ENCODE data around the gene DLGAP1. TPM values are rescaled to one million over a fixed set of nuclear protein-coding genes. Genes with fewer than 3 reads are reported as not detected.
A peak's percentile ranks its signal among the peaks of the same experiment; 100 is the strongest.

The DLGAP1 gene
- total and polyA plus RNA-seq, 2 of the 8 experiments (the other 6 are each of a cell fraction or from before 2014, with no cell fraction given), result 11.8 to 16.9 TPM

DNA sequence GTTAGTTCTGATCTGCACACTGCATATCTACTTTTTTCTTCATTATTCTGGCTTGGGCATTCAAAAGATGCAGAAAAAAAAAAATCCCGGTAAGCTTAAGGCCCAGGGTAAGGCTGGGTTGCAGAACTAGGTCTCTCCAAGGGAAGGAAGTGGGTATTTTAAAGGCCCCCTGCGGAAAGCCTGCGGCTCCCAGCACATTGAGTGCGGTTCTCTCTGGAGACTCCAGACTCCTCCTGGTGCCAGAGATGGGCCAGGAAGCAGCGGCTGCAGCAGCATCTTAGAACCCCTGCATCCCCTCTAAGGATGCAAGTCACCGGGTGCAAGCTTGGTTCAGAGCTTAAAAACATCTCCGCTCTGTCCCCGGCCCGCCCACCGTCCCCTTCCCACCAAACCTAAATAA is 955.6 kb downstream of the DLGAP1 start:
- H2BK12ac ChIP-seq (ENCODE audit: low read depth, low read length), result no peak overlapping the region
- no peaks in the 10 kb centered on the region for H3K9me3 ChIP-seq (ENCODE audit: insufficient read depth in 2 of 2, low read depth in 1 of 2, low read length in 1 of 2)
- WGBS, 2 experiments (ENCODE audit: extremely low coverage in 1 of 2, insufficient coverage in 1 of 2, insufficient read length in 1 of 2, insufficient replicate concordance in 2 of 2, low coverage in 1 of 2, low lambda C conversion rate in 2 of 2, missing lambda C conversion rate in 1 of 2), result 40% methylated on average over 10 of the region's 10 CpGs; no CpG with 5 or more reads in 1 of the 2 experiments
- H3K4me2 ChIP-seq (ENCODE audit: insufficient read depth in 1 of 2, low read depth in 2 of 2, low read length in 2 of 2), result peak overlapping the region; percentile 69 to 78
- H3K14ac ChIP-seq (ENCODE audit: insufficient read length), result no peak overlapping the region
- no peak overlapping the region for H4K91ac ChIP-seq (replicated peaks; ENCODE audit: insufficient read length, low read length)
- no peaks in the 10 kb centered on the region for H3K79me2 ChIP-seq (ENCODE audit: control insufficient read depth in 1 of 2, insufficient read depth in 2 of 2, low read length in 2 of 2)
- no peak overlapping the region for H4K8ac ChIP-seq (ENCODE audit: extremely low read depth, insufficient read depth, low read length)
- H3K4ac ChIP-seq (replicated peaks; ENCODE audit: insufficient read length, low read depth, low read length), result no peak overlapping the region
- no peak overlapping the region for H2BK20ac ChIP-seq (ENCODE audit: low read length)
- H2AK5ac ChIP-seq (ENCODE audit: low read depth, low read length), result no peak overlapping the region
- H2BK15ac ChIP-seq (ENCODE audit: low read length), result no peak overlapping the region
- no peak overlapping the region for H3K56ac ChIP-seq (replicated peaks; ENCODE audit: insufficient read length, low read depth, low read length)
- no peaks in the 10 kb centered on the region for H3K79me1 ChIP-seq (ENCODE audit: low read depth, low read length)
- FAIRE-seq (no peak), DNase-seq (ENCODE audit: low read depth in 1 of 2, low spot score in 2 of 2) (peak in 1 of 2 experiments; percentile 59)
- H2BK120ac ChIP-seq (replicated peaks; ENCODE audit: low read depth, low read length), result peak overlapping the region; percentile 86
- H3K36me3 ChIP-seq (ENCODE audit: control insufficient read depth in 2 of 4, insufficient read depth in 4 of 4, low read length in 3 of 4), result no peaks in the 10 kb centered on the region
- H3K4me1 ChIP-seq (replicated peaks in 1 of 4; ENCODE audit: control insufficient read depth in 3 of 4, insufficient read depth in 4 of 4, low read length in 3 of 4), result peaks cover 0 to 11% (median 4%) of the 10 kb centered on the region in 4 experiments; a peak in 6 of 7 replicates
- H2BK5ac ChIP-seq (ENCODE audit: low read depth, low read length), result no peak overlapping the region
- H3K23me2 ChIP-seq (ENCODE audit: low read depth, low read length), result peaks cover 5% of the 10 kb centered on the region
- ChIA-PET CTCF (ENCODE audit: partially characterized antibody) (interaction anchor here (0.6 to 3.6 kb wide), 11 partner anchors 9 to 202 kb away, joined by 3 to 9 read pairs (median 7); no protein-coding TSS in a partner anchor), POLR2A (ENCODE audit: partially characterized antibody) (interaction anchor here (0.6 to 3.0 kb wide), 12 partner anchors 9 to 167 kb away, joined by 3 to 12 read pairs (median 5); no protein-coding TSS in a partner anchor)
- no peaks in the 10 kb centered on the region for H4K20me1 ChIP-seq (replicated peaks in 1 of 2; ENCODE audit: control insufficient read depth in 1 of 2, insufficient read depth in 2 of 2, low read length in 2 of 2)
- H3K4me3 ChIP-seq (ENCODE audit: extremely low read depth in 1 of 4, insufficient read depth in 2 of 4, low read depth in 3 of 4, low read length in 4 of 4), result peak overlapping the region; percentile 32 to 60 (median 37); a peak in 7 of 8 replicates
- H3K9ac ChIP-seq (replicated peaks in 1 of 4; ENCODE audit: extremely low read depth in 1 of 4, low read depth in 3 of 4, low read length in 3 of 4), result peak overlapping the region in 2 of 4 experiments; percentile 3 to 12; a peak in 2 of 7 replicates
- H4K5ac ChIP-seq (ENCODE audit: insufficient read length, low read depth, low read length), result no peak overlapping the region
- no peak overlapping the region for H2AFZ ChIP-seq (ENCODE audit: low read length)
- no peak overlapping the region; the same call in 1 of the 2 replicates for H3K18ac ChIP-seq (ENCODE audit: extremely low read depth, low read length)
- H3K23ac ChIP-seq (ENCODE audit: insufficient read length), result no peak overlapping the region
- no peak overlapping the region for H3K27ac ChIP-seq (ENCODE audit: low read depth, low read length)
- no peaks in the 10 kb centered on the region; a peak in 3 of 7 replicates for H3K27me3 ChIP-seq (replicated peaks in 1 of 4; ENCODE audit: control insufficient read depth in 3 of 4, extremely low read depth in 1 of 4, insufficient read depth in 3 of 4, low read length in 3 of 4)
- peak; percentile 17 to 27; a peak in 2 of 4 replicates for TF ChIP-seq RAD21 (IDR thresholded peaks at IDR 0.05 in 1 of 2, conservative IDR thresholded peaks at IDR 0.05 in 1 of 2; ENCODE audit: low read depth in 2 of 2, low read length in 2 of 2)
- no peak for TF ChIP-seq SP2 (IDR thresholded peaks at IDR 0.05; ENCODE audit: low read length)
- TF ChIP-seq CTBP2 (IDR thresholded peaks at IDR 0.05; ENCODE audit: borderline replicate concordance, insufficient read depth, insufficient read length, low read length), result no peak
- TF ChIP-seq, protein P1, sequence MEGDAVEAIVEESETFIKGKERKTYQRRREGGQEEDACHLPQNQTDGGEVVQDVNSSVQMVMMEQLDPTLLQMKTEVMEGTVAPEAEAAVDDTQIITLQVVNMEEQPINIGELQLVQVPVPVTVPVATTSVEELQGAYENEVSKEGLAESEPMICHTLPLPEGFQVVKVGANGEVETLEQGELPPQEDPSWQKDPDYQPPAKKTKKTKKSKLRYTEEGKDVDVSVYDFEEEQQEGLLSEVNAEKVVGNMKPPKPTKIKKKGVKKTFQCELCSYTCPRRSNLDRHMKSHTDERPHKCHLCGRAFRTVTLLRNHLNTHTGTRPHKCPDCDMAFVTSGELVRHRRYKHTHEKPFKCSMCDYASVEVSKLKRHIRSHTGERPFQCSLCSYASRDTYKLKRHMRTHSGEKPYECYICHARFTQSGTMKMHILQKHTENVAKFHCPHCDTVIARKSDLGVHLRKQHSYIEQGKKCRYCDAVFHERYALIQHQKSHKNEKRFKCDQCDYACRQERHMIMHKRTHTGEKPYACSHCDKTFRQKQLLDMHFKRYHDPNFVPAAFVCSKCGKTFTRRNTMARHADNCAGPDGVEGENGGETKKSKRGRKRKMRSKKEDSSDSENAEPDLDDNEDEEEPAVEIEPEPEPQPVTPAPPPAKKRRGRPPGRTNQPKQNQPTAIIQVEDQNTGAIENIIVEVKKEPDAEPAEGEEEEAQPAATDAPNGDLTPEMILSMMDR (IDR thresholded peaks at IDR 0.05; ENCODE audit: control extremely low read depth in 1 of 3, insufficient read depth in 1 of 3, low read depth in 1 of 3, low read length in 3 of 3), result peak in 1 of 3 experiments; percentile 6; a peak in 1 of 4 replicates
- TF ChIP-seq GABPA (IDR thresholded peaks at IDR 0.05; ENCODE audit: borderline replicate concordance, insufficient read depth, low read length), result no peak
- TF ChIP-seq CEBPB (IDR thresholded peaks at IDR 0.05; ENCODE audit: low read depth, low read length), result no peak
- TF ChIP-seq SIX5 (IDR thresholded peaks at IDR 0.05; ENCODE audit: low read depth, low read length), result no peak
- no peak for TF ChIP-seq POU5F1 (IDR thresholded peaks at IDR 0.05; ENCODE audit: low read depth, low read length)
- no peak for TF ChIP-seq YY1 (IDR thresholded peaks at IDR 0.05; ENCODE audit: low read depth, low read length)
- TF ChIP-seq EZH2 (IDR thresholded peaks at IDR 0.05; ENCODE audit: low read depth, low read length, severe bottlenecking), result no peak
